GM12872 (cell line): ENCODE results near the gene DNM3.

Experiments
- TF ChIP-seq, protein P1 (sequence below): IDR thresholded peaks from 3 replicates; pipeline ENCODE4 v1.5.1; 2011; ENCODE audit warnings: low read depth, mild to moderate bottlenecking, low read length, moderate library complexity; ENCODE audit not compliant: insufficient read depth

Gene DNM3

DNA sequence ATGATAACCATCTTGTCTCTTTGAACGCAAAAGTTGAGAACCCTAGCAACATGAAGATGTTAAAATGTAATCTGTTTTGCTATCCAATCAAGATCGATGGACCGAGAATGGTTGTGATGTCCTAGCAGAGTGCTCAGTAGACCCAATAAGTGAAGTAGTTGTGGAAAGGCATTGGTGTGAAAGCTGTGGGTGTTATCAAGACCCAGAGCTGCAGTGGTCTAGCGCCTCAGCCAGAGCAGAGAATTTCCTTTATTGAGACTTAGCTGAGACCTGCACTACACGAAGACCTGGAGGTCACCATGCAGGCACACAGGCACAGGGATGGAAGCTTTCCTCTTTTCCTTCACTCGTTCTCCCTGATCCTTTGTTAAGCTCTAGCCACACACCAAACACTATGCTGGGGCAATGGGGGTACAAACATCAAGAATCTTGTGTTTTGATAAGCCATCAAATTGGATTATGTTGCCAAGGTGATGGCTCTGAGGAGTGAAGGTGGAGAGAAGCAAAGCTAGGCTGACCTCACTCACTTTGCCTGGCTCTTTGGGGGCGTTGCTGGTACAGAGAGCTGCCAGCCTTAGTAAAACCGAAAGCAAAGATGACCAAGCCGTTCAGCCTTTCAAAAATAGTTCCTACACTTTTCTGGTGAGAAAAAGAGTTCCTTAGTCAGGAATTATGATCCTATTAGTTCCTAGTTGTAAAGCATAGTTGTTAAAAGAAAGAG is 35.7 kb upstream of the DNM3 start:
- TF ChIP-seq, protein P1, sequence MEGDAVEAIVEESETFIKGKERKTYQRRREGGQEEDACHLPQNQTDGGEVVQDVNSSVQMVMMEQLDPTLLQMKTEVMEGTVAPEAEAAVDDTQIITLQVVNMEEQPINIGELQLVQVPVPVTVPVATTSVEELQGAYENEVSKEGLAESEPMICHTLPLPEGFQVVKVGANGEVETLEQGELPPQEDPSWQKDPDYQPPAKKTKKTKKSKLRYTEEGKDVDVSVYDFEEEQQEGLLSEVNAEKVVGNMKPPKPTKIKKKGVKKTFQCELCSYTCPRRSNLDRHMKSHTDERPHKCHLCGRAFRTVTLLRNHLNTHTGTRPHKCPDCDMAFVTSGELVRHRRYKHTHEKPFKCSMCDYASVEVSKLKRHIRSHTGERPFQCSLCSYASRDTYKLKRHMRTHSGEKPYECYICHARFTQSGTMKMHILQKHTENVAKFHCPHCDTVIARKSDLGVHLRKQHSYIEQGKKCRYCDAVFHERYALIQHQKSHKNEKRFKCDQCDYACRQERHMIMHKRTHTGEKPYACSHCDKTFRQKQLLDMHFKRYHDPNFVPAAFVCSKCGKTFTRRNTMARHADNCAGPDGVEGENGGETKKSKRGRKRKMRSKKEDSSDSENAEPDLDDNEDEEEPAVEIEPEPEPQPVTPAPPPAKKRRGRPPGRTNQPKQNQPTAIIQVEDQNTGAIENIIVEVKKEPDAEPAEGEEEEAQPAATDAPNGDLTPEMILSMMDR, result no peak

DNA sequence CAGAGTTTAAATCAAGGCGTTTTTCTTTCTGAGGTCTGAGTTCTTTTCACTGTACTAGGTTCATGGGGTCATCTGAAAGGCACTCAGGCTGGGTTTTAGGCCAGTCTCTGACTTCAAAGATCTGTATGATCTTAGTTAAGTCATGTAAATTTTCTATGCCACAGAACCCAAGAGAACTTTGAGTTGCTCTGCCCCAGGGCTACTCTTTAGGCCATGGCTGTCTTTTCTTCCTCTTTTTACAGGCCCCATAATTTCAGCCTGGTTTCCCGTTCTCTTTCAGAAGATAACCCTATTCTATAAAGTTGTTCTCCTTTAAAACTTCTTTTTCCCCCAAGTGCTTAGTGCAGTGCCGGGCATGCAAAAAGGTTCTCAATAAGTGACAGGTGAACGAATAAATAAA is 33.7 kb upstream of the DNM3 start:
- TF ChIP-seq, protein P1, result no peak

DNA sequence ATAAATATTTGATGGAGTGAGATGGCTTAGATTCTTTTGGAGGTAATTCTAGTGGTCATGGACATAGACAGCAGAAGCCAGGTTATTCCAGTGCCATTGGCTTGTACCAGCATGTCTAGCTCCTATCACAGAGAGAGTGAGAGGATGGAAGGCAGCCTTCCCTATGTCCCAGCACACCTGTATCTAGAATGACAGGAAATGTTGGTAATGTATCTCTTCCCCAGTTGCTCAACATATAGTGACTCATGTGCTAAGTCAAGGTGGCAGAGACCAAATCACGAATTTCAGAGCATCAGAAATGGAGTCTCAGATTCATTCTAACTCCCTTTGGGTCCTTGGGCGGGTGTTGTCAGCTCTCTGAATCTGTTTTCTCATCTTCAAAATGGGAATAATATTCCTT is 31.5 kb upstream of the DNM3 start:
- TF ChIP-seq, protein P1, result no peak

DNA sequence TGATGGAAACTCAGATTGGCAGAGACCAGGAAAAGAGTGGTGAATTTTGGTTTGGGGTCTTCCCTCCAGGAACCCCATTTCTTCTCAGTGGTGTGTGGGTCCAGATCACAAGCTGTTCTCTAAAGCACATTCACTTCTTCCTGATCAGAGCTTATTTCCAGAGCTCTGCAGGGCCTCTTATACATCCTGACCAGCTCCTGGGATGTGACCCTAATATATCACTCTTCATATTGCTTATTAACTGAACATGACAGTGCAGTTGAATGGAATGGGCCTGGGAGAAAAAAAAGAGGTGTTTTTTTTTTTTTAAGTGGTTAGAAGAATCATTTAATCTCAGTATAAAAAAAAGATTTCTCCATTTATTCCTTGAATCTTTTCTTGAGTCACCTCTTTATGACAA is 29.6 kb upstream of the DNM3 start:
- TF ChIP-seq, protein P1, result no peak

DNA sequence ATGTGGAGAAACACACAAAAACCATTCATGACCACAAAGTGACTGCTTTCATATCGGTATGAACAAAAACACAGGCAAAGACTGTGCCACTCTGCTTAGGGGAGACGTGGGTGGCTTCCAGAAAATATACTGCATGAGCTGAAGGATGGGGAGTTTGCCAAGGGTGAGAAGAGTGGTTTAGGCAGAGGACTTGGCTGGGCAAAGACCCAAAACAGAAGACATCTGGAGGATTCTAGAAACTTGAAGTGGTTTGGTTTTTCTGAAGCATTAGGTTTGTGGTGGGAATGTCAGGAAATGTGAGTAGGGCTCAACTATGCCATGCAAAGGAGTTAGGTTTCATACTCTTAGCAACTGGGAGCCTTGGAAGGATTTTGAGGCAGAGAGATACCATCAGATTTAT is 26.6 kb upstream of the DNM3 start:
- TF ChIP-seq, protein P1, result no peak

DNA sequence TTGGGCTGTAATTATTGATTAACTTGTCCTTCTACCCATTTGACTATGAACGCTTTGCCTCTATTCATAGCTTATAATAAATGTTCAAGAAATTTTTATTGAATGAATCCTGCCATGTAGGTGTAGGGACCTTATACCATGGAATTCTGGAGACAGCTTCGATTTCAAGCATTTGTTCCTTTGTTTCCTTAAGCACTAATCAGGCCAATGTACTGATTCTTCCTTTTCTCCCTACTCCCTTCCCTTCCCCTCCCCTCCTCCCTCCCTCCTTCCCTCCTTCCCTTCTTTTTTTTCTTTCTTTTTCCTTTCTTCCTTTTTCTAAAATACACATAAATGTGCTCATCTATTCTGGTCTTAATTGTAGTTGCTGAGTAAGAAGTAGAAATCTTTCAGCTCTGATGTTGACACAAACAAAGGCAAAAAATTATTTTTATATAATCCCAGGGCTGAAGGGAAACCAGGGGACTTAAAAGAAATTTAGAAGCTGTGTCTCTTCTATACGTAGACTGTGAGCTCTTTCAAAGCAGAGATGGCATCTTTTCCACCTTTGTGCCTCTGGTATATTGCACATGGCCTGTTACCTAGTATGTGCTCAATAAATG is 24.9 kb upstream of the DNM3 start:
- TF ChIP-seq, protein P1, result no peak

DNA sequence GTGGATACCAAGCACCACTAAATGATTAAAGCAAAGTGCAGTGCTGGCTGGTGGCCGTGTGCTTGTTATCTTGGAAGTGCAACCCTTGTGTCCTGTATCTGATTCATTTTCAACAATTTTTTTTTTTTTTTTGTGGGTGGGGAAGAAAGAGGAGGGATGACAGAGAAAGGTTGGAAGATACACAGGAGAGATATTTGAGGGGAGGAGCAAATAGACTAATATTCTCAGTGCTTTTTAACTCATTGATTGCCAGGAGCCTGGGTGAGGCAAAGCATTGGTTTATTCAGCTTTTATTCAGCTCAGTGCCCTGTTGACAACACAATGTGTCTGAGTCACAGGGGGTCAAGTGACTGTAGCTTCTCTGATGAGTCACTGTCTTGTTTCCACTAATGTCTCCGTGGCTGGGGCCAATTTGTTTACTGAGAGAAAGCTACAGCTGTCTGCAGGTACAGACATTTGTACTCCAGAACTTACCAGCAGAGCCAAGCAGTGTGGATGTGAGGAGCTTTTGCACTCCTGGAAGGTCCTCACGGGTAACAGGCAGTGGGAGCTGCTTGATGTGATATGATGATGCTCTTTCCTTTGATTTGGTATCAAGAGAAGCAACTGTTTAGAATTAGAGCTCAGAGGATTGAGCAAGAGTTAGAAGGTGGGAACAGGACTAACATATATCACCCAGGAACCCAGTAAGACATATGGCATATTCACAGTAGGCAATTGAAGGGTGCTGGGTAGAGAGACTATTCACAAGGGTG is 23.6 kb upstream of the DNM3 start:
- TF ChIP-seq, protein P1, result no peak
